ENCODE results near the gene LRCH4.

DNA sequence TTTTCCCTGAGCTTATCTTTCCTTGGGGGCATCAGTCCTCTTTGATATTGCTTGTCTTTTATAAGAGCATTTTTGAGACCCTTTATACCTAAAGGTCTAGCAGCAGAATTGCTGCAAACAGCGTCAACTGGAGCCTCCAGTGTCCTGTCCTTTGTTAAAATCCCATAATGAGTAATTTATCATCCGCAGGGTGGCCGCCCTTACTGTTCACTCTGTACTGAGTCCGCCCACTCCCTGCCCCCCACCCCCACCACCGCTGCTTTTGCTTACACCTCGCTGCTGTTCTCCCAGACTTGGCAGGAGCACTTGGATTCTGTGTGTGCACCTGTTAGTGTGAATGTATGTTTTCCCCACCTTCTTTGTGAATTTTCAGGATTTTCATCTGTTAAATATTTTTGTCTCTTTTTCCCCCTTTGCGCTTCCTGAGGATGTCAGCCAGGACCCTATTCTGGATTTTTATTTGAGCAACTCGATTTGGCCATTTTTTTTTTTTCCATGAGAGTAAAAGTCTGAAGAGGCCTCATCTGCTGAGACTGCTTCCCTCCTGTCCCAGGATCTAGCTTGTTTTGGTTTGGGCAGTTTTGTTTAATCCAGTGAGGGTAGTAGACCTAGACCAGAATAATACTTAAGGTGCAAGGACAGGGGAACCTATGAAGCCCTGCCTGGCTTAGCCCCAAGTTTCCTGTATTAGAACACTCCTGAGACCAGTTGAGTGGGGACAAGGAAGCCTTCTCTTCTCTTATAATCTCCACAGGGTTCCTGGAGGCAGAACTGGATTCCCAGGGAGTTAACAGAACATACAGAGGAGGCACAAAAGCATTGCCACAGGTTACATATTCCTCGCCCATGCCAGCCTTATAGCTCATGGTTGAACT is 38.8 kb downstream of the LRCH4 start:
- TF ChIP-seq POLR2A (IDR thresholded peaks at IDR 0.05; ENCODE audit: low read length) (no peak), GATA1 (IDR thresholded peaks at IDR 0.05; ENCODE audit: low read depth, low read length) (no peak)
